Esophagus muscularis mucosa (tissue), 4 donors: ENCODE results near the gene IRX1.

Source experiments
- CTCF ChIP-seq, 3 experiments: fragments of 200-600 bp in 2 of 3; fragments of 450-650 bp in 1 of 3; sonication (generic) in 2 of 3; IDR thresholded peaks; one replicate each; pipeline ENCODE4 v1.5.1; 2017 to 2019; ENCODE audit warnings: antibody characterized with exemption in 3 of 3, mild to moderate bottlenecking in 2 of 3, moderate library complexity in 1 of 3
- EP300 ChIP-seq: sonication (generic); formaldehyde crosslinking; IDR thresholded peaks from one replicate; pipeline ENCODE4 v1.6.1; 2017; ENCODE audit warnings: antibody characterized with exemption
- POLR2A ChIP-seq: fragments of 450-650 bp; IDR thresholded peaks from one replicate; pipeline ENCODE4 v1.6.1; 2017; ENCODE audit warnings: antibody characterized with exemption, moderate library complexity, mild to moderate bottlenecking, low read depth
- POLR2AphosphoS5 ChIP-seq, 2 donors: sonication (generic); formaldehyde crosslinking; IDR thresholded peaks; one replicate each; pipeline ENCODE4 v1.6.1; 2017; ENCODE audit warnings: antibody characterized with exemption in 2 of 2

- TF ChIP-seq CTCF (IDR thresholded peaks at IDR 0.05) (peak in 2 of 3 experiments; percentile 12 to 34), POLR2AphosphoS5 (IDR thresholded peaks at IDR 0.05) (no peak), POLR2A (no peak), EP300 (no peak)
Measured at GRCh38 chr5:3602785-3603502, 7.3 kb downstream of the IRX1 start.
